ENCODE measurements around the gene NLN. TPM values are rescaled to one million over a fixed set of nuclear protein-coding genes. Genes with fewer than 3 reads are reported as not detected.

The NLN gene
- total RNA-seq, 2 experiments from 2014 or later: 38.4 to 42.5 TPM

DNA sequence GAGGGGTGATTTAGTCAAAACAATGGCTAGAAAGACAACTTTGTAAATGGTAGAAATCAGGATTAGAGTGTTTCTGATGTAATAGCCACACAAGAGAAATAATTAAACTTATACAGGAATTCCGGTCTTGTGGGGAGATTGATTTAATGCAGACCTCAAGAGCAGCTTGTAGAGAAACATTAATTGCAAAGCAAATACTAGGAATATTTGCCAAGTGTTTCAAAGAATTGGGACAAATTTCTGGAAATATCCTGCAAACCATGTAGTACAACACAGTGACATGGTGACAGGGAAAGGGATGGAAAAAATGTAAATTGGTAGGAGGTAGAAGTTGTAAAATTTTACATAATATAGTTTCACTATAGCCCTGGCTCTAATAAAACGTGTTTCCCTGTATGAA is 28.9 kb downstream of the NLN start:
- ATAC-seq (no peak), DNase-seq (no peak)
- Mint-ChIP-seq H3K4me3 (no peak overlapping the region), H3K4me1 (ENCODE audit: low read depth) (peaks cover 4% of the 10 kb centered on the region), H3K36me3 (ENCODE audit: low read depth) (no peaks in the 10 kb centered on the region), H3K27ac (no peak overlapping the region), H3K27me3 (no peaks in the 10 kb centered on the region), H3K9me3 (no peaks in the 10 kb centered on the region)
- ChIA-PET POLR2A (no interaction called here), CTCF (interaction anchor here (2.7 kb wide), 1 partner anchor 8 kb away, joined by 9 read pairs; no protein-coding TSS in a partner anchor)
- TF ChIP-seq CTCF (IDR thresholded peaks at IDR 0.05): no peak
- intact Hi-C loops (cut with micrococcal nuclease): no loop called here

- intact Hi-C loops (cut with micrococcal nuclease): no loop called here
- ChIA-PET POLR2A (no interaction called here), CTCF (interaction anchor here (1.8 to 2.7 kb wide), 2 partner anchors 8 to 10 kb away, joined by 5 to 9 read pairs; no protein-coding TSS in a partner anchor)
- peaks cover 4% of the 10 kb centered on the region for H3K4me1 Mint-ChIP-seq (ENCODE audit: low read depth)
- H3K36me3 Mint-ChIP-seq (ENCODE audit: low read depth): no peaks in the 10 kb centered on the region
- ATAC-seq: no peak
- TF ChIP-seq CTCF (IDR thresholded peaks at IDR 0.05): no peak
- H3K9me3 Mint-ChIP-seq: no peaks in the 10 kb centered on the region
- no peak for DNase-seq
- H3K4me3 Mint-ChIP-seq: no peak overlapping the region
- no peaks in the 10 kb centered on the region for H3K27me3 Mint-ChIP-seq
- H3K27ac Mint-ChIP-seq: no peak overlapping the region
These were observed 31.2 kb downstream of the NLN start for GRCh38 chr5:65753189-65753588.

DNA sequence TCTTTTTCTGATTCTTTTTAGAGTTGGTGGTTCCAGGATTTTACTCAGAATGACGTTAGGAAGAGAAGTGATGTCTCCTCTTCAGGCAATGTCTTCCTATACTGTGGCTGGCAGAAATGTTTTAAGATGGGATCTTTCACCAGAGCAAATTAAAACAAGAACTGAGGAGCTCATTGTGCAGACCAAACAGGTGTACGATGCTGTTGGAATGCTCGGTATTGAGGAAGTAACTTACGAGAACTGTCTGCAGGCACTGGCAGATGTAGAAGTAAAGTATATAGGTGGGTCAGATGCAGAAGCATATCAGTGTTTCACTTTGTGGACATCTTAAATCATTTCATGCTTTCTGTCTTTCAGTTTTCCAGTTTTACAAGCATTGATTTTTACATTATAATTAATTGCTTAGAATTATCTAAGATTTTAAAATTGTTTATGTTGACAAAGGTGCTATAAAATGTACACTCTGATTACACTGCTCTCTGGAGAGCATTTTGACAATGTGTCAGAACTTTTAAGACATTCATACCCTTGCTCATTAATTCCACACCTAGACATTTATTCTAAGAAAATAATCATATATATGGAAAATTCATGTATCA is 36.6 kb downstream of the NLN start:
- ChIA-PET POLR2A (no interaction called here), CTCF (interaction anchor here (1.2 to 1.7 kb wide), 2 partner anchors 11 to 13 kb away, joined by 3 to 7 read pairs; no protein-coding TSS in a partner anchor)
- intact Hi-C loops (cut with micrococcal nuclease): no loop called here
- peaks cover 7% of the 10 kb centered on the region for H3K36me3 Mint-ChIP-seq (ENCODE audit: low read depth)
- H3K27me3 Mint-ChIP-seq: no peaks in the 10 kb centered on the region
- no peak for ATAC-seq
- peaks cover 3% of the 10 kb centered on the region for H3K4me1 Mint-ChIP-seq (ENCODE audit: low read depth)
- H3K4me3 Mint-ChIP-seq: no peak overlapping the region
- DNase-seq: no peak
- H3K9me3 Mint-ChIP-seq: no peaks in the 10 kb centered on the region
- no peak for TF ChIP-seq CTCF (IDR thresholded peaks at IDR 0.05)
- no peak overlapping the region for H3K27ac Mint-ChIP-seq

DNA sequence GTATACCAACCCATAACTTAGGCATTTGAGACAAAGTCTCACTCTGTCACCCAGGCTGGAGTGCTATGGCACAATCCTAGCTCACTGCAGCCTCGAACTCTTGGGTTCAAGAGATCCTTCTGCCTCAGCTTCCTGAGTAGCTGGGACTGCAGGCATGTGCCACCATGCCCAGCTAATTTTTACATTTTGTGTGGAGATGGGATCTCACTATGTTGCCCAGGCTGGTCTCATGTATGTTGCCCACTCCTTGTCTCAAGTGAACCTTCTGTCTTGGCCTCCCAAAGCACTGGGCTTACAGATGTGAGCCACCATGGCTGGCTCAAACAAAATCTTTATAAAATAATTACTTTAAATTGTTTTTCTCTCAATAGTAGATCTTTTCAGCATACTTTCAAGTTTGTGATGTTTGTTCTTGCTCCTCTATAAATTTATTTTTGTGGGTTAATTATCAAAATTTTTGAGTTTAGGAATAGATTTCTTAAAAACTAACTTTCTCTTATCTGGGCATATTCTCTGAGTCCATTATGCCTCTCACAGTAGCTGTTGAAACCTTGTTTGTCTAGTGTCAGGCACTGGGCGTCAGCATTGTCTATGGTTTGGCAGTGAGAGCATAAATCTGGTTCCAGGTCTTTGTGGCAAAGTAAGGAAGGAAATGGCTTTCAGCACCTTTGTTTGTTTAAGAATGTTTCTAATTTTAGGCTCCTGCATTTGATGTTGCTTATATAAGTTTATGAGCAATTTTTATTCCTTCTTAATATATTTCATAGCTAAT is 38.7 kb downstream of the NLN start:
- no peaks in the 10 kb centered on the region for H3K27me3 Mint-ChIP-seq
- H3K27ac Mint-ChIP-seq: no peak overlapping the region
- DNase-seq (peak; percentile 50), ATAC-seq (peak; percentile 76)
- intact Hi-C loops (cut with micrococcal nuclease): no loop called here
- ChIA-PET POLR2A (interaction anchor here (1.2 kb wide), 1 partner anchor 43 kb away, joined by 3 read pairs; no protein-coding TSS in a partner anchor), CTCF (interaction anchor here (0.6 to 1.8 kb wide), 8 partner anchors 8 to 378 kb away, joined by 3 to 6 read pairs (median 3); partner anchors contain the start of gene ERBIN)
- TF ChIP-seq CTCF (IDR thresholded peaks at IDR 0.05): no peak
- no peak overlapping the region for H3K4me3 Mint-ChIP-seq
- H3K36me3 Mint-ChIP-seq (ENCODE audit: low read depth): peaks cover 7% of the 10 kb centered on the region
- peaks cover 3% of the 10 kb centered on the region for H3K4me1 Mint-ChIP-seq (ENCODE audit: low read depth)
- no peaks in the 10 kb centered on the region for H3K9me3 Mint-ChIP-seq

DNA sequence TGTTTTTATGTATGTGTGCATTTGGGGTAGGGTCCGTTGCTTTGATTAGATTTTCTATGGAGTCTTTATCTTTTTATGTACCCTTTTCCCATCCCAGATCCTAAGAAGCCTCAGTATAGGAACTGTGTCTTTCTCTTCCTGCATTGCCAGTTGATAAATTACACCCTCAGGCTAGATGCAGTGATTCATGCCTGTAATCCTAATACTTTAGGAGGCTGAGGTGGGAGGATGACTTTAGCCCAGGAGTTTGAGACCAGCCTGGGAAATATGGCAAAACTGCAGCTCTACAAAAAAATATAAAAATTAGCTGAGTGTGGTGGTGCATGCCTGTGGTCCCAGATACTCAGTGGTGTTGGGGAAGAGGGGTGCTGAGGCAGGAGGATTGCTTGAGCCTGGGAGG is 40.2 kb downstream of the NLN start:
- CTCF ChIA-PET: interaction anchor here (1.3 to 1.8 kb wide), 3 partner anchors 10 to 18 kb away, joined by 3 to 6 read pairs (median 5); no protein-coding TSS in a partner anchor
- POLR2A ChIA-PET: no interaction called here
- Mint-ChIP-seq H3K27ac (no peak overlapping the region), H3K9me3 (no peaks in the 10 kb centered on the region), H3K4me1 (ENCODE audit: low read depth) (peaks cover 10% of the 10 kb centered on the region), H3K36me3 (ENCODE audit: low read depth) (peaks cover 22% of the 10 kb centered on the region), H3K4me3 (no peak overlapping the region), H3K27me3 (no peaks in the 10 kb centered on the region)
- DNase-seq (no peak), ATAC-seq (no peak)
- intact Hi-C loops (cut with micrococcal nuclease): no loop called here
- TF ChIP-seq CTCF (IDR thresholded peaks at IDR 0.05): no peak

All from activated CD8-positive, alpha-beta T cell treated with anti-CD3 and anti-CD28 coated beads for 36 hours (primary cell).